ENCODE data around the gene TCF25. TPM values are rescaled to one million over a fixed set of nuclear protein-coding genes. Genes with fewer than 3 reads are reported as not detected.

Gene TCF25
- total RNA-seq, 2 donors from 2014 or later = 74.2 to 258 TPM

- no peak for DNase-seq
- 96 to 97% methylated on average over 12 to 16 of the region's 17 CpGs for WGBS, 2 donors
- intact Hi-C loops (cut with DNase I) = no loop called here
- Histone ChIP-seq H3K4me3 (no peak overlapping the region), H3K4me1 (no peaks in the 10 kb centered on the region), H3K27me3 (no peaks in the 10 kb centered on the region), H3K9me3 (no peaks in the 10 kb centered on the region), H3K36me3 (replicated peaks in 1 of 2; ENCODE audit: insufficient read depth in 1 of 2, low read depth in 2 of 2) (peaks cover 2 to 34% of the 10 kb centered on the region in 2 donors), H3K27ac (no peak overlapping the region)
- no peak for TF ChIP-seq POLR2A (IDR thresholded peaks at IDR 0.05)
- no peak for TF ChIP-seq CTCF (IDR thresholded peaks at IDR 0.05)
- ATAC-seq = no peak
These were observed 27.5 kb downstream of the TCF25 start for GRCh38 chr16:89900885-89901284.

GRCh38 chr16:89902980-89903379 is 29.6 kb downstream of the TCF25 start:
- WGBS, 2 donors = 92 to 100% methylated on average over 3 to 8 of the region's 11 CpGs
- Histone ChIP-seq H3K27me3 (no peaks in the 10 kb centered on the region), H3K4me1 (no peaks in the 10 kb centered on the region), H3K9me3 (no peaks in the 10 kb centered on the region), H3K36me3 (replicated peaks in 1 of 2; ENCODE audit: insufficient read depth in 1 of 2, low read depth in 2 of 2) (peaks cover 8 to 32% of the 10 kb centered on the region in 2 donors), H3K4me3 (no peak overlapping the region), H3K27ac (no peak overlapping the region)
- no peak for DNase-seq
- TF ChIP-seq CTCF (IDR thresholded peaks at IDR 0.05) = no peak
- TF ChIP-seq POLR2A (IDR thresholded peaks at IDR 0.05) = no peak
- ATAC-seq = no peak
- intact Hi-C loops (cut with DNase I) = no loop called here

- no peak for DNase-seq
- H3K4me3 ChIP-seq = no peak overlapping the region
- WGBS, 2 donors = 88 to 89% methylated on average over 12 to 19 of the region's 19 CpGs
- ATAC-seq = no peak
- H3K9me3 ChIP-seq = no peaks in the 10 kb centered on the region
- H3K27me3 ChIP-seq = no peaks in the 10 kb centered on the region
- TF ChIP-seq CTCF (IDR thresholded peaks at IDR 0.05) = no peak
- TF ChIP-seq POLR2A (IDR thresholded peaks at IDR 0.05) = no peak
- H3K4me1 ChIP-seq = no peaks in the 10 kb centered on the region
- H3K27ac ChIP-seq = no peak overlapping the region
- H3K36me3 ChIP-seq (replicated peaks in 1 of 2; ENCODE audit: insufficient read depth in 1 of 2, low read depth in 2 of 2) = peaks cover 8 to 24% of the 10 kb centered on the region in 2 donors
- intact Hi-C loops (cut with DNase I) = no loop called here
These were observed 30.6 kb downstream of the TCF25 start for GRCh38 chr16:89903908-89904515.

GRCh38 chr16:89904606-89905510 is 31.5 kb downstream of the TCF25 start:
- 88 to 97% methylated on average over 9 to 30 of the region's 31 CpGs for WGBS, 2 donors
- ATAC-seq (no peak), DNase-seq (no peak)
- intact Hi-C loops (cut with DNase I) = no loop called here
- Histone ChIP-seq H3K4me3 (no peak overlapping the region), H3K36me3 (replicated peaks in 1 of 2; ENCODE audit: insufficient read depth in 1 of 2, low read depth in 2 of 2) (peaks cover 8 to 21% of the 10 kb centered on the region in 2 donors), H3K27me3 (no peaks in the 10 kb centered on the region), H3K9me3 (no peaks in the 10 kb centered on the region), H3K27ac (no peak overlapping the region), H3K4me1 (no peaks in the 10 kb centered on the region)
- no peak for TF ChIP-seq CTCF (IDR thresholded peaks at IDR 0.05)
- no peak for TF ChIP-seq POLR2A (IDR thresholded peaks at IDR 0.05)

Data from body of pancreas (tissue), 4 donors.